ENCODE measurements around the gene RCBTB1.
"Not testable (repeated sequence)": the region's sequence is repeated elsewhere in the genome, so short reads cannot be mapped to it uniquely, and the experiment has no call there.

The RCBTB1 gene

DNA sequence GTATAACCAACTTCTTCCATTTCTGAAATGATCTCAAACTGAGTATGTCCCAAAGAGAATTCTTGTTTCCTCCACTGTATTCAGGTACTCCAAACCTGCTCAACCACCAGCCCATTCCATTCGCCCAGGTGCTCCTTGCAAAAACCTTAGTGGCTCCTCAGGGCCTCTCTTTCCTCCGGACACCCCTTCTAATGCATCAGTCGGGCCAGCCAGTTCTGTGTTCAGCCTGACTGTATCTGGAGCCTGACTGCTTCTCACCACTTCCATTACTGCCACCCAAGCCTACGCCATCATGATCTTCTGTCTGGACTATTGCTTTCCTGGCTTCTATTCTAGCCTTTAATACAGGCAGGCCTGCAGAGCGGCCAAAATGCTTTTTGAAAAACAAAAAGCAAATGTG, 88.1 kb downstream of the RCBTB1 start:
- Histone ChIP-seq H3K4me3 (ENCODE audit: low read depth, low read length) (no peak overlapping the region), H3K9me3 (ENCODE audit: control insufficient read depth, insufficient read depth, low read depth, low read length) (no peaks in the 10 kb centered on the region), H3K27ac (ENCODE audit: extremely low read depth, low read depth, low read length) (no peak overlapping the region), H3K4me1 (ENCODE audit: control insufficient read depth, insufficient read depth, low read length) (no peaks in the 10 kb centered on the region), H3K36me3 (ENCODE audit: control insufficient read depth in 2 of 2, insufficient read depth in 1 of 2, low read length in 2 of 2) (no peaks in the 10 kb centered on the region)
- POLR2A ChIA-PET: no interaction called here
- TF ChIP-seq ZFP37 (tag by site-specific recombination; IDR thresholded peaks at IDR 0.05) (no peak), ZNF394 (tag by site-specific recombination; IDR thresholded peaks at IDR 0.05; ENCODE audit: borderline replicate concordance) (0 out of 2 replicates have a peak, but pooled peaks have one; percentile 15), ZNF571 (tag by site-specific recombination; IDR thresholded peaks at IDR 0.05) (no peak)
- TF ChIP-seq, protein P1, sequence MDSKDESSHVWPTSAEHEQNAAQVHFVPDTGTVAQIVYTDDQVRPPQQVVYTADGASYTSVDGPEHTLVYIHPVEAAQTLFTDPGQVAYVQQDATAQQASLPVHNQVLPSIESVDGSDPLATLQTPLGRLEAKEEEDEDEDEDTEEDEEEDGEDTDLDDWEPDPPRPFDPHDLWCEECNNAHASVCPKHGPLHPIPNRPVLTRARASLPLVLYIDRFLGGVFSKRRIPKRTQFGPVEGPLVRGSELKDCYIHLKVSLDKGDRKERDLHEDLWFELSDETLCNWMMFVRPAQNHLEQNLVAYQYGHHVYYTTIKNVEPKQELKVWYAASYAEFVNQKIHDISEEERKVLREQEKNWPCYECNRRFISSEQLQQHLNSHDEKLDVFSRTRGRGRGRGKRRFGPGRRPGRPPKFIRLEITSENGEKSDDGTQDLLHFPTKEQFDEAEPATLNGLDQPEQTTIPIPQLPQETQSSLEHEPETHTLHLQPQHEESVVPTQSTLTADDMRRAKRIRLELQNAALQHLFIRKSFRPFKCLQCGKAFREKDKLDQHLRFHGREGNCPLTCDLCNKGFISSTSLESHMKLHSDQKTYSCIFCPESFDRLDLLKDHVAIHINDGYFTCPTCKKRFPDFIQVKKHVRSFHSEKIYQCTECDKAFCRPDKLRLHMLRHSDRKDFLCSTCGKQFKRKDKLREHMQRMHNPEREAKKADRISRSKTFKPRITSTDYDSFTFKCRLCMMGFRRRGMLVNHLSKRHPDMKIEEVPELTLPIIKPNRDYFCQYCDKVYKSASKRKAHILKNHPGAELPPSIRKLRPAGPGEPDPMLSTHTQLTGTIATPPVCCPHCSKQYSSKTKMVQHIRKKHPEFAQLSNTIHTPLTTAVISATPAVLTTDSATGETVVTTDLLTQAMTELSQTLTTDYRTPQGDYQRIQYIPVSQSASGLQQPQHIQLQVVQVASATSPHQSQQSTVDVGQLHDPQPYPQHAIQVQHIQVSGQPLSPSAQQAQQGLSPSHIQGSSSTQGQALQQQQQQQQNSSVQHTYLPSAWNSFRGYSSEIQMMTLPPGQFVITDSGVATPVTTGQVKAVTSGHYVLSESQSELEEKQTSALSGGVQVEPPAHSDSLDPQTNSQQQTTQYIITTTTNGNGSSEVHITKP (tag by site-specific recombination; IDR thresholded peaks at IDR 0.05): no peak
- TF ChIP-seq, protein P2, sequence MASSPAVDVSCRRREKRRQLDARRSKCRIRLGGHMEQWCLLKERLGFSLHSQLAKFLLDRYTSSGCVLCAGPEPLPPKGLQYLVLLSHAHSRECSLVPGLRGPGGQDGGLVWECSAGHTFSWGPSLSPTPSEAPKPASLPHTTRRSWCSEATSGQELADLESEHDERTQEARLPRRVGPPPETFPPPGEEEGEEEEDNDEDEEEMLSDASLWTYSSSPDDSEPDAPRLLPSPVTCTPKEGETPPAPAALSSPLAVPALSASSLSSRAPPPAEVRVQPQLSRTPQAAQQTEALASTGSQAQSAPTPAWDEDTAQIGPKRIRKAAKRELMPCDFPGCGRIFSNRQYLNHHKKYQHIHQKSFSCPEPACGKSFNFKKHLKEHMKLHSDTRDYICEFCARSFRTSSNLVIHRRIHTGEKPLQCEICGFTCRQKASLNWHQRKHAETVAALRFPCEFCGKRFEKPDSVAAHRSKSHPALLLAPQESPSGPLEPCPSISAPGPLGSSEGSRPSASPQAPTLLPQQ (tag by site-specific recombination; IDR thresholded peaks at IDR 0.05): no peak
- CTCF ChIA-PET: interaction anchor here (0.5 kb wide), 1 partner anchor 500 kb away, joined by 7 read pairs; no protein-coding TSS in a partner anchor

DNA sequence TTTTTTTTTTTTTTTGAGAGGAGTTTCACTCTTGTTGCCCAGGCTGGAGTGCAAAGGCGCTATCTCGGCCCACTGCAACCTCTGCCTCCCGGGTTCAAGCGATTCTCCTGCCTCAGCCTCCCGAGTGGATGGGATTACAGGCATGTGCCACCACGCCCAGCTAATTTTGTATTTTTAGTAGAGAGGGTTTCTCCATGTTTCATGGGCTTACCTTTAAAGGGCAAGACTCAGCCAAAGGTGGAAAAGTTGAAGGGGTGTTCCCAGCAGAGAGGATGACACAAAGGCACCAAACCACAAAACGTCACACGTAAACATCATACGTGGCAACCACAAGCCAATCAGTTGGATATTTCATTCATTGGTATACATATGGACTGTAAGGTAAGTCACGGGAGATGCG, 88.5 kb downstream of the RCBTB1 start:
- H3K36me3 ChIP-seq (ENCODE audit: control insufficient read depth in 2 of 2, insufficient read depth in 1 of 2, low read length in 2 of 2); POLR2A ChIA-PET; H3K4me1 ChIP-seq (ENCODE audit: control insufficient read depth, insufficient read depth, low read length); H3K27ac ChIP-seq (ENCODE audit: extremely low read depth, low read depth, low read length); H3K4me3 ChIP-seq (ENCODE audit: low read depth, low read length); H3K9me3 ChIP-seq (ENCODE audit: control insufficient read depth, insufficient read depth, low read depth, low read length): not testable (repeated sequence)
- TF ChIP-seq, protein P1 (tag by site-specific recombination; IDR thresholded peaks at IDR 0.05): peak; percentile 98
- CTCF ChIA-PET: interaction anchor here (0.5 kb wide), 1 partner anchor 500 kb away, joined by 7 read pairs; no protein-coding TSS in a partner anchor

DNA sequence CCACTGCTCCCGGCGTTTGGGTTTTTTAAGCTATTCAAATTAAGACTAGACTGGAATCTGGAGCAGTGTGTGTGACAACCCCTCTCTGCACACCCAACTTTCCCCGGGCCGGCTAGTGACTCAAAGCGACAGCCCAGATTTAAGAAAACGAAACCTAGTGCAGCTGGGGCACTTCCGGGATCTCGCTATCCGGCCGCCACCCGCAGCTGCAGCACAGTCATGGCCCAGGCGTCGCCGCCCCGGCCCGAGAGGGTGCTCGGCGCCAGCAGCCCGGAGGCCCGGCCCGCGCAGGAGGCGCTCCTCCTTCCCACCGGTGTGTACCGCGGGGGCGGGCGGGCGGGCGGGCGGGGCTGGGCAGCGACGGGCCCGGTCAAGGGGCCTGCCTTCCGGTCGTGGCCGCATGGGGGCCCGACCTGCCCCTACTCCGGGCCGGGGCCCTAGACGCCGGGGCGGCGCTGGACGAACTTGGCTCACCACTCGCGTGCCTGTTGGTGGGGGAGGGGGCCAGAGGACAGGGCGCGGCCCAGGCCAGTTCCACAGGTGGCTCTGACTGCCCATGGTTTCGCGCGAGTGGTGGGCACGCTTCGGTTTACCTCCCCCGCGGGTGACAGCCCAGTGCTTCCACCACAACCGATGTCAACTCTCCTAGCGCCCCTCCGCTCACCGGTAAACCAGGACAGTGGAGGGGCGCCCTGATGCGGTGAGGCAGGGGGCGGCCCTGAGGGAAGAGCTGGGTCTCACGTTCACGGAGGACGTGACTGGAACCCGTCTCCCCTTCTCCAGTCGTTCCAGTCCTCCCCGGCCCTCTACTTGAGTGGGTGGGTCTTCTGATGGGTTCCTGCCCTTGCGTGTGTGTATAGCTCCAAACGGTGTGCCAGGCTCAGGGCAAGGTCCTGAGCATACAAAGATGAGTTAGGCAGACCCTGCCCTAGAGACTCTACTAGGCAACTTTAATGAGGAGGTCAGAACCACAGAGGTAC, 89.3 kb downstream of the RCBTB1 start, which contains the start of gene PHF11:
Gene PHF11, plus strand, starts transcription at position 171 of the 980 bp plus-strand sequence. Its CDS starts 49 bp downstream, at position 220.
- H3K4me1 ChIP-seq (ENCODE audit: control insufficient read depth, insufficient read depth, low read length): no peaks in the 10 kb centered on the region
- no peaks in the 10 kb centered on the region for H3K36me3 ChIP-seq (ENCODE audit: control insufficient read depth in 2 of 2, insufficient read depth in 1 of 2, low read length in 2 of 2)
- H3K4me3 ChIP-seq (ENCODE audit: low read depth, low read length): peak within 1 kb of the TSS; percentile 48
- POLR2A ChIA-PET: interaction anchor here (0.5 to 1.1 kb wide), 4 partner anchors 9 to 52 kb away, joined by 3 to 8 read pairs (median 5); partner anchors contain the start of genes CAB39L and SETDB2
- H3K9me3 ChIP-seq (ENCODE audit: control insufficient read depth, insufficient read depth, low read depth, low read length): no peaks in the 10 kb centered on the region
- CTCF ChIA-PET: interaction anchor here (0.7 kb wide), 1 partner anchor 21 kb away, joined by 3 read pairs; no protein-coding TSS in a partner anchor
- peak within 1 kb of the TSS; percentile 53; the same call in 1 of the 2 replicates for H3K27ac ChIP-seq (ENCODE audit: extremely low read depth, low read depth, low read length)
- peak; percentile 98 for TF ChIP-seq ZNF202 (tag by site-specific recombination; IDR thresholded peaks at IDR 0.05; ENCODE audit: borderline replicate concordance)
- 0 out of 2 replicates have a peak, but pooled peaks have one; percentile 47 for TF ChIP-seq KLF7 (tag by site-specific recombination; IDR thresholded peaks at IDR 0.05; ENCODE audit: borderline replicate concordance)
- TF ChIP-seq, protein P3, sequence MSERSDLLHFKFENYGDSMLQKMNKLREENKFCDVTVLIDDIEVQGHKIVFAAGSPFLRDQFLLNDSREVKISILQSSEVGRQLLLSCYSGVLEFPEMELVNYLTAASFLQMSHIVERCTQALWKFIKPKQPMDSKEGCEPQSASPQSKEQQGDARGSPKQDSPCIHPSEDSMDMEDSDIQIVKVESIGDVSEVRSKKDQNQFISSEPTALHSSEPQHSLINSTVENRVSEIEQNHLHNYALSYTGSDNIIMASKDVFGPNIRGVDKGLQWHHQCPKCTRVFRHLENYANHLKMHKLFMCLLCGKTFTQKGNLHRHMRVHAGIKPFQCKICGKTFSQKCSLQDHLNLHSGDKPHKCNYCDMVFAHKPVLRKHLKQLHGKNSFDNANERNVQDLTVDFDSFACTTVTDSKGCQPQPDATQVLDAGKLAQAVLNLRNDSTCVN (tag by site-specific recombination; optimal IDR thresholded peaks at IDR 0.05): peak; percentile 38
- TF ChIP-seq, protein P4, sequence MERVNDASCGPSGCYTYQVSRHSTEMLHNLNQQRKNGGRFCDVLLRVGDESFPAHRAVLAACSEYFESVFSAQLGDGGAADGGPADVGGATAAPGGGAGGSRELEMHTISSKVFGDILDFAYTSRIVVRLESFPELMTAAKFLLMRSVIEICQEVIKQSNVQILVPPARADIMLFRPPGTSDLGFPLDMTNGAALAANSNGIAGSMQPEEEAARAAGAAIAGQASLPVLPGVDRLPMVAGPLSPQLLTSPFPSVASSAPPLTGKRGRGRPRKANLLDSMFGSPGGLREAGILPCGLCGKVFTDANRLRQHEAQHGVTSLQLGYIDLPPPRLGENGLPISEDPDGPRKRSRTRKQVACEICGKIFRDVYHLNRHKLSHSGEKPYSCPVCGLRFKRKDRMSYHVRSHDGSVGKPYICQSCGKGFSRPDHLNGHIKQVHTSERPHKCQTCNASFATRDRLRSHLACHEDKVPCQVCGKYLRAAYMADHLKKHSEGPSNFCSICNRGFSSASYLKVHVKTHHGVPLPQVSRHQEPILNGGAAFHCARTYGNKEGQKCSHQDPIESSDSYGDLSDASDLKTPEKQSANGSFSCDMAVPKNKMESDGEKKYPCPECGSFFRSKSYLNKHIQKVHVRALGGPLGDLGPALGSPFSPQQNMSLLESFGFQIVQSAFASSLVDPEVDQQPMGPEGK (tag by site-specific recombination; IDR thresholded peaks at IDR 0.05): peak; percentile 12
- TF ChIP-seq SCRT2 (tag by site-specific recombination; IDR thresholded peaks at IDR 0.05): peak; percentile 95
- TF ChIP-seq ZNF394 (tag by site-specific recombination; IDR thresholded peaks at IDR 0.05; ENCODE audit: borderline replicate concordance): peak; percentile 18; the same call in 1 of the 2 replicates
- TF ChIP-seq SCRT1 (tag by site-specific recombination; IDR thresholded peaks at IDR 0.05; ENCODE audit: borderline replicate concordance): peak; percentile 73; the same call in 1 of the 2 replicates
- no peak for TF ChIP-seq ZNF121 (tag by site-specific recombination; IDR thresholded peaks at IDR 0.05)
- no peak for TF ChIP-seq ZNF621 (tag by site-specific recombination; IDR thresholded peaks at IDR 0.05)

Data from HEK293 (cell line).